ENCODE data around the gene RRBP1.

Gene RRBP1

GRCh38 chr20:17611290-17611539 lies 70.8 kb downstream of the RRBP1 start:
- TF ChIP-seq CTCF (IDR thresholded peaks at IDR 0.05; ENCODE audit: borderline replicate concordance, insufficient read depth, low read depth, low read length), result no peak
- no peak overlapping the region for H3K4me3 ChIP-seq (ENCODE audit: low read depth, low read length)

- no peak for TF ChIP-seq CTCF (IDR thresholded peaks at IDR 0.05; ENCODE audit: borderline replicate concordance, insufficient read depth, low read depth, low read length)
- no peak overlapping the region for H3K4me3 ChIP-seq (ENCODE audit: low read depth, low read length)
Observed at GRCh38 chr20:17610566-17611289, 71.3 kb downstream of the RRBP1 start.

GRCh38 chr20:17609811-17610377 lies 72.1 kb downstream of the RRBP1 start:
- no peak for TF ChIP-seq CTCF (IDR thresholded peaks at IDR 0.05; ENCODE audit: borderline replicate concordance, insufficient read depth, low read depth, low read length)
- no peak overlapping the region for H3K4me3 ChIP-seq (ENCODE audit: low read depth, low read length)

- TF ChIP-seq CTCF (IDR thresholded peaks at IDR 0.05; ENCODE audit: borderline replicate concordance, insufficient read depth, low read depth, low read length), result no peak
- no peak overlapping the region for H3K4me3 ChIP-seq (ENCODE audit: low read depth, low read length)
Observed at GRCh38 chr20:17608701-17609497, 73.1 kb downstream of the RRBP1 start.

- no peak for TF ChIP-seq CTCF (IDR thresholded peaks at IDR 0.05; ENCODE audit: borderline replicate concordance, insufficient read depth, low read depth, low read length)
- H3K4me3 ChIP-seq (ENCODE audit: low read depth, low read length), result no peak overlapping the region
Observed at GRCh38 chr20:17606001-17606400, 76.0 kb downstream of the RRBP1 start.

GRCh38 chr20:17605131-17605660 lies 76.8 kb downstream of the RRBP1 start:
- no peak for TF ChIP-seq CTCF (IDR thresholded peaks at IDR 0.05; ENCODE audit: borderline replicate concordance, insufficient read depth, low read depth, low read length)
- no peak overlapping the region for H3K4me3 ChIP-seq (ENCODE audit: low read depth, low read length)
